Measurements from ENCODE around the gene ANKRD6. TPM values are rescaled to one million over a fixed set of nuclear protein-coding genes. Genes with fewer than 3 reads are reported as not detected.

Gene ANKRD6
- total RNA-seq, 1 donor from 2014 or later = 20.7 TPM

- TF ChIP-seq, protein P1, sequence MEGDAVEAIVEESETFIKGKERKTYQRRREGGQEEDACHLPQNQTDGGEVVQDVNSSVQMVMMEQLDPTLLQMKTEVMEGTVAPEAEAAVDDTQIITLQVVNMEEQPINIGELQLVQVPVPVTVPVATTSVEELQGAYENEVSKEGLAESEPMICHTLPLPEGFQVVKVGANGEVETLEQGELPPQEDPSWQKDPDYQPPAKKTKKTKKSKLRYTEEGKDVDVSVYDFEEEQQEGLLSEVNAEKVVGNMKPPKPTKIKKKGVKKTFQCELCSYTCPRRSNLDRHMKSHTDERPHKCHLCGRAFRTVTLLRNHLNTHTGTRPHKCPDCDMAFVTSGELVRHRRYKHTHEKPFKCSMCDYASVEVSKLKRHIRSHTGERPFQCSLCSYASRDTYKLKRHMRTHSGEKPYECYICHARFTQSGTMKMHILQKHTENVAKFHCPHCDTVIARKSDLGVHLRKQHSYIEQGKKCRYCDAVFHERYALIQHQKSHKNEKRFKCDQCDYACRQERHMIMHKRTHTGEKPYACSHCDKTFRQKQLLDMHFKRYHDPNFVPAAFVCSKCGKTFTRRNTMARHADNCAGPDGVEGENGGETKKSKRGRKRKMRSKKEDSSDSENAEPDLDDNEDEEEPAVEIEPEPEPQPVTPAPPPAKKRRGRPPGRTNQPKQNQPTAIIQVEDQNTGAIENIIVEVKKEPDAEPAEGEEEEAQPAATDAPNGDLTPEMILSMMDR (conservative IDR thresholded peaks at IDR 0.05) = no peak
- H3K27ac Mint-ChIP-seq (ENCODE audit: unreplicated experiment) = no peak overlapping the region
- no peaks in the 10 kb centered on the region for H3K9me3 Mint-ChIP-seq
- H3K27me3 Mint-ChIP-seq (ENCODE audit: low read depth) = no peaks in the 10 kb centered on the region
- no peak overlapping the region for H3K4me3 Mint-ChIP-seq
- H3K36me3 Mint-ChIP-seq (ENCODE audit: low read depth) = no peaks in the 10 kb centered on the region
- DNase-seq (ENCODE audit: low read depth, low spot score) = no peak
- peaks cover 16% of the 10 kb centered on the region for H3K4me1 Mint-ChIP-seq
Measured at GRCh38 chr6:89501222-89501621, 68.3 kb downstream of the ANKRD6 start.

GRCh38 chr6:89501753-89502152 is 68.8 kb downstream of the ANKRD6 start:
- no peaks in the 10 kb centered on the region for H3K9me3 Mint-ChIP-seq
- no peaks in the 10 kb centered on the region for H3K36me3 Mint-ChIP-seq (ENCODE audit: low read depth)
- H3K27ac Mint-ChIP-seq (ENCODE audit: unreplicated experiment) = no peak overlapping the region
- no peak for DNase-seq (ENCODE audit: low read depth, low spot score)
- H3K27me3 Mint-ChIP-seq (ENCODE audit: low read depth) = no peaks in the 10 kb centered on the region
- TF ChIP-seq, protein P1 (conservative IDR thresholded peaks at IDR 0.05) = no peak
- H3K4me1 Mint-ChIP-seq = peaks cover 16% of the 10 kb centered on the region
- no peak overlapping the region for H3K4me3 Mint-ChIP-seq

- Mint-ChIP-seq H3K4me1 (peaks cover 20% of the 10 kb centered on the region), H3K27me3 (ENCODE audit: low read depth) (no peaks in the 10 kb centered on the region), H3K36me3 (ENCODE audit: low read depth) (no peaks in the 10 kb centered on the region), H3K27ac (ENCODE audit: unreplicated experiment) (peak overlapping the region; percentile 82), H3K4me3 (no peak overlapping the region), H3K9me3 (no peaks in the 10 kb centered on the region)
- DNase-seq (ENCODE audit: low read depth, low spot score) = no peak
- TF ChIP-seq, protein P1 (conservative IDR thresholded peaks at IDR 0.05) = no peak
Measured at GRCh38 chr6:89503641-89504040, 70.7 kb downstream of the ANKRD6 start.

DNA sequence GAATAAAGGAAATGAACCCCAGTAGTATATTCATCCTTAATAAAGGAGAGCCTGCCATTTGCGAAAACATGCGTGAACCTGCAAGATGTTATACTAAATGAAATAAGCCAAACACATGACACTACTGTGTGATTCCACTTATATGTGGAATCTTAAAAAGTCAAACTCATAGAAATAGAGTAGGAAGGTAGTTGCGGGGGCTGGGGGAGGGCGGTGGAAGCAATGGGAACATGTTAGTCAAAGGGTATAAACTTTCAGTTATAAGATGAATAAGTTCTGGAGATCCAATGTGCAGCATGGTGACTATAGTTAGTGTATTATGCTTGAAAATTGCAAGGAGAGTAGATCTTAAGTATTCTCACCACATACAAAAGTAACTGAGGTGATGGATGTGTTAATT is 72.9 kb downstream of the ANKRD6 start:
- TF ChIP-seq, protein P1 (conservative IDR thresholded peaks at IDR 0.05) = no peak
- Mint-ChIP-seq H3K27ac (ENCODE audit: unreplicated experiment) (no peak overlapping the region), H3K4me3 (no peak overlapping the region), H3K36me3 (ENCODE audit: low read depth) (no peaks in the 10 kb centered on the region), H3K9me3 (no peaks in the 10 kb centered on the region), H3K4me1 (peaks cover 22% of the 10 kb centered on the region), H3K27me3 (ENCODE audit: low read depth) (no peaks in the 10 kb centered on the region)
- no peak for DNase-seq (ENCODE audit: low read depth, low spot score)

- Mint-ChIP-seq H3K9me3 (no peaks in the 10 kb centered on the region), H3K27me3 (ENCODE audit: low read depth) (no peaks in the 10 kb centered on the region), H3K4me3 (no peak overlapping the region), H3K27ac (ENCODE audit: unreplicated experiment) (no peak overlapping the region), H3K4me1 (peaks cover 10% of the 10 kb centered on the region), H3K36me3 (ENCODE audit: low read depth) (no peaks in the 10 kb centered on the region)
- TF ChIP-seq, protein P1 (conservative IDR thresholded peaks at IDR 0.05) = no peak
- DNase-seq (ENCODE audit: low read depth, low spot score) = no peak
Measured at GRCh38 chr6:89506716-89507617, 74.0 kb downstream of the ANKRD6 start.
